ENCODE data around the gene ZNF765.
"Not testable (repeated sequence)": the region's sequence is repeated elsewhere in the genome, so short reads cannot be mapped to it uniquely, and the experiment has no call there.

ZNF765 gene

GRCh38 chr19:53423074-53423473 lies 28.1 kb downstream of the ZNF765 start:
- DNase-seq, result not testable (repeated sequence)

- DNase-seq, result not testable (repeated sequence)
Measured at GRCh38 chr19:53423680-53424079, 28.7 kb downstream of the ZNF765 start.

GRCh38 chr19:53424968-53425597 lies 30.1 kb downstream of the ZNF765 start:
- DNase-seq, result peak; percentile 58 to 76

- peak; percentile 99 for DNase-seq
Measured at GRCh38 chr19:53431399-53432087, 36.6 kb downstream of the ZNF765 start, which contains the start of gene ZNF761. ZNF761 (plus strand) TSS chr19:53431984; CDS start chr19:53447269, 15,285 bp downstream.

GRCh38 chr19:53432088-53432661 lies 37.2 kb downstream of the ZNF765 start:
- peak; percentile 45 to 54 for DNase-seq

GRCh38 chr19:53443809-53444208 lies 48.9 kb downstream of the ZNF765 start:
- DNase-seq, result not testable (repeated sequence)

- not testable (repeated sequence) for DNase-seq
Measured at GRCh38 chr19:53447196-53447595, 52.2 kb downstream of the ZNF765 start.

GRCh38 chr19:53455828-53456227 lies 60.9 kb downstream of the ZNF765 start:
- DNase-seq, result no peak

- not testable (repeated sequence) for DNase-seq
Measured at GRCh38 chr19:53460131-53460721, 65.3 kb downstream of the ZNF765 start.

- DNase-seq, result no peak
Measured at GRCh38 chr19:53461866-53462265, 66.9 kb downstream of the ZNF765 start.

- no peak for DNase-seq
Measured at GRCh38 chr19:53462861-53463260, 67.9 kb downstream of the ZNF765 start.

- peak in 1 of 2 experiments; percentile 29 for DNase-seq
Measured at GRCh38 chr19:53463263-53463662, 68.3 kb downstream of the ZNF765 start.

- DNase-seq, result no peak
Measured at GRCh38 chr19:53466726-53467484, 72.0 kb downstream of the ZNF765 start.

- DNase-seq, result peak; percentile 98 to 99
Measured at GRCh38 chr19:53467485-53468262, 72.7 kb downstream of the ZNF765 start, which contains the start of gene ZNF813. ZNF813 (plus strand) TSS chr19:53467733; CDS start chr19:53483823, 16,090 bp downstream.

GRCh38 chr19:53468628-53469027 lies 73.7 kb downstream of the ZNF765 start:
- not testable (repeated sequence) for DNase-seq

- DNase-seq, result no peak
Measured at GRCh38 chr19:53471916-53472315, 77.0 kb downstream of the ZNF765 start.

GRCh38 chr19:53474832-53475231 lies 79.9 kb downstream of the ZNF765 start:
- DNase-seq, result not testable (repeated sequence)

- not testable (repeated sequence) for DNase-seq
Measured at GRCh38 chr19:53475470-53475869, 80.5 kb downstream of the ZNF765 start.
